Measurements from ENCODE around the gene IKZF4. TPM values are rescaled to one million over a fixed set of nuclear protein-coding genes. Genes with fewer than 3 reads are reported as not detected.

Gene IKZF4
- polyA plus RNA-seq, 4 donors = 1.1 to 16.1 (median 1.6) TPM

GRCh38 chr12:56078931-56079722 lies 58.3 kb downstream of the IKZF4 start:
- peak overlapping the region; percentile 95 to 100 (median 98) for H3K27ac ChIP-seq (ENCODE audit: low read depth in 1 of 3, low read length in 2 of 3)
- H3K36me3 ChIP-seq (ENCODE audit: control insufficient read depth in 3 of 3, insufficient read depth in 2 of 3, low read depth in 1 of 3, low read length in 3 of 3) = peaks cover 0 to 25% (median 0%) of the 10 kb centered on the region in 3 donors
- no peak for FAIRE-seq
- peak overlapping the region; percentile 73 to 92 (median 74) for H3K4me3 ChIP-seq (ENCODE audit: low read depth in 1 of 3, low read length in 3 of 3)
- H3K4me1 ChIP-seq (ENCODE audit: control insufficient read depth in 3 of 3, insufficient read depth in 2 of 3, low read depth in 1 of 3, low read length in 2 of 3) = peaks cover 0 to 30% (median 2%) of the 10 kb centered on the region in 3 donors
- peak; percentile 88 to 94 for DNase-seq
- 2 to 6% (median 3%) methylated on average over 45 to 50 of the region's 50 CpGs for WGBS, 3 donors
- no peaks in the 10 kb centered on the region for H3K9me3 ChIP-seq (ENCODE audit: control insufficient read depth in 2 of 2, insufficient read depth in 1 of 2, low read depth in 1 of 2, low read length in 1 of 2)
- peaks cover 0 to 6% (median 0%) of the 10 kb centered on the region in 3 donors for H3K27me3 ChIP-seq (ENCODE audit: control insufficient read depth in 3 of 3, insufficient read depth in 3 of 3, low read length in 3 of 3)

DNA sequence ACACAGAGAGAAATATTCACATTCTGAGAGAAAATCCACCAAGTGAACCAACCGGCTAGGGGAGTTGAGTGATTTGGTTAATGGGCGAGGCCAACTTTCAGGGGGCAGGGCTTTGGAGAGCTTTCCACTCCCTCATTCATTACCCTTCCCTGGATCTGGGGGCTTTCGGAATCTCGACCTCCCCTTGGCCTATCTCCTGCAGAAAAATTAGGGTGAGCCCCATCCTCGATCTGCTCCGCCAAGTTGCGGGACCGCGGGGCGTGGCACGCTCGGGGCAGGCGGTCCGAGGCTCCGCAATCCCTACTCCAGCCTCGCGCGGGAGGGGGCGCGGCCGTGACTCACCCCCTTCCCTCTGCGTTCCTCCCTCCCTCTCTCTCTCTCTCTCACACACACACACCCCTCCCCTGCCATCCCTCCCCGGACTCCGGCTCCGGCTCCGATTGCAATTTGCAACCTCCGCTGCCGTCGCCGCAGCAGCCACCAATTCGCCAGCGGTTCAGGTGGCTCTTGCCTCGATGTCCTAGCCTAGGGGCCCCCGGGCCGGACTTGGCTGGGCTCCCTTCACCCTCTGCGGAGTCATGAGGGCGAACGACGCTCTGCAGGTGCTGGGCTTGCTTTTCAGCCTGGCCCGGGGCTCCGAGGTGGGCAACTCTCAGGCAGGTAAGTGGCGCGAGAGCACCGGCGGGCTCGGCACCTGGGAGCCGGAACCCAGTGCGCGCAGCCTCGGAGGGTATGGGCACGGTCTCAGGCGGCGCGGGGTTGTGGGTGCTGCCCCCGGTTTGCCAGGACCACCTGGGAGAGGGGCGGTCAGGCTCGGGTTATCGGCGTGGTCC lies 59.1 kb downstream of the IKZF4 start, which contains the start of gene ERBB3:
TSS of gene ERBB3 (plus strand) at position 443 of the 833 bp plus-strand sequence. CDS start at position 579, 136 bp downstream.
- peak; percentile 92 to 94 for DNase-seq
- Histone ChIP-seq H3K36me3 (ENCODE audit: control insufficient read depth in 3 of 3, insufficient read depth in 2 of 3, low read depth in 1 of 3, low read length in 3 of 3) (peaks cover 0 to 34% (median 0%) of the 10 kb centered on the region in 3 donors), H3K4me3 (ENCODE audit: low read depth in 1 of 3, low read length in 3 of 3) (peak within 1 kb of the TSS; percentile 73 to 92 (median 74)), H3K9me3 (ENCODE audit: control insufficient read depth in 2 of 2, insufficient read depth in 1 of 2, low read depth in 1 of 2, low read length in 1 of 2) (no peaks in the 10 kb centered on the region), H3K27me3 (ENCODE audit: control insufficient read depth in 3 of 3, insufficient read depth in 3 of 3, low read length in 3 of 3) (peaks cover 0 to 6% (median 0%) of the 10 kb centered on the region in 3 donors), H3K4me1 (ENCODE audit: control insufficient read depth in 3 of 3, insufficient read depth in 2 of 3, low read depth in 1 of 3, low read length in 2 of 3) (peaks cover 0 to 36% (median 2%) of the 10 kb centered on the region in 3 donors), H3K27ac (ENCODE audit: low read depth in 1 of 3, low read length in 2 of 3) (peak within 1 kb of the TSS; percentile 95 to 100 (median 98))
- 0 to 1% (median 0%) methylated on average over 50 to 59 of the region's 59 CpGs for WGBS, 3 donors
- no peak for FAIRE-seq

GRCh38 chr12:56080556-56081138 lies 59.8 kb downstream of the IKZF4 start:
- peaks cover 0 to 40% (median 0%) of the 10 kb centered on the region in 3 donors for H3K36me3 ChIP-seq (ENCODE audit: control insufficient read depth in 3 of 3, insufficient read depth in 2 of 3, low read depth in 1 of 3, low read length in 3 of 3)
- WGBS, 3 donors = 6 to 21% (median 15%) methylated on average over 20 of the region's 20 CpGs
- peak overlapping the region; percentile 73 to 92 (median 74) for H3K4me3 ChIP-seq (ENCODE audit: low read depth in 1 of 3, low read length in 3 of 3)
- H3K27me3 ChIP-seq (ENCODE audit: control insufficient read depth in 3 of 3, insufficient read depth in 3 of 3, low read length in 3 of 3) = peaks cover 0 to 6% (median 0%) of the 10 kb centered on the region in 3 donors
- H3K9me3 ChIP-seq (ENCODE audit: control insufficient read depth in 2 of 2, insufficient read depth in 1 of 2, low read depth in 1 of 2, low read length in 1 of 2) = no peaks in the 10 kb centered on the region
- FAIRE-seq (no peak), DNase-seq (peak; percentile 94 to 95)
- peak overlapping the region; percentile 95 to 100 (median 98) for H3K27ac ChIP-seq (ENCODE audit: low read depth in 1 of 3, low read length in 2 of 3)
- H3K4me1 ChIP-seq (ENCODE audit: control insufficient read depth in 3 of 3, insufficient read depth in 2 of 3, low read depth in 1 of 3, low read length in 2 of 3) = peaks cover 0 to 41% (median 2%) of the 10 kb centered on the region in 3 donors

- no peak for FAIRE-seq
- whole genome bisulfite sequencing, 3 donors = 11 to 43% (median 37%) methylated on average over 5 to 6 of the region's 6 CpGs
- H3K4me3 ChIP-seq (ENCODE audit: low read depth in 1 of 3, low read length in 3 of 3) = peak overlapping the region; percentile 40 to 92 (median 73)
- DNase-seq = peak; percentile 97 to 99
- H3K4me1 ChIP-seq (ENCODE audit: control insufficient read depth in 3 of 3, insufficient read depth in 2 of 3, low read depth in 1 of 3, low read length in 2 of 3) = peaks cover 0 to 41% (median 2%) of the 10 kb centered on the region in 3 donors
- H3K27me3 ChIP-seq (ENCODE audit: control insufficient read depth in 3 of 3, insufficient read depth in 3 of 3, low read length in 3 of 3) = peaks cover 0 to 6% (median 0%) of the 10 kb centered on the region in 3 donors
- no peaks in the 10 kb centered on the region for H3K9me3 ChIP-seq (ENCODE audit: control insufficient read depth in 2 of 2, insufficient read depth in 1 of 2, low read depth in 1 of 2, low read length in 1 of 2)
- H3K27ac ChIP-seq (ENCODE audit: low read depth in 1 of 3, low read length in 2 of 3) = peak overlapping the region; percentile 95 to 100 (median 98)
- peaks cover 0 to 49% (median 7%) of the 10 kb centered on the region in 3 donors for H3K36me3 ChIP-seq (ENCODE audit: control insufficient read depth in 3 of 3, insufficient read depth in 2 of 3, low read depth in 1 of 3, low read length in 3 of 3)
Observed at GRCh38 chr12:56081393-56082347, 60.8 kb downstream of the IKZF4 start.

- Histone ChIP-seq H3K36me3 (ENCODE audit: control insufficient read depth in 3 of 3, insufficient read depth in 2 of 3, low read depth in 1 of 3, low read length in 3 of 3) (peaks cover 0 to 56% (median 9%) of the 10 kb centered on the region in 3 donors), H3K27ac (ENCODE audit: low read depth in 1 of 3, low read length in 2 of 3) (peak overlapping the region; percentile 77 to 100 (median 98)), H3K4me1 (ENCODE audit: control insufficient read depth in 3 of 3, insufficient read depth in 2 of 3, low read depth in 1 of 3, low read length in 2 of 3) (peaks cover 0 to 41% (median 2%) of the 10 kb centered on the region in 3 donors), H3K27me3 (ENCODE audit: control insufficient read depth in 3 of 3, insufficient read depth in 3 of 3, low read length in 3 of 3) (peaks cover 0 to 6% (median 0%) of the 10 kb centered on the region in 3 donors), H3K9me3 (ENCODE audit: control insufficient read depth in 2 of 2, insufficient read depth in 1 of 2, low read depth in 1 of 2, low read length in 1 of 2) (no peaks in the 10 kb centered on the region), H3K4me3 (ENCODE audit: low read depth in 1 of 3, low read length in 3 of 3) (peak overlapping the region in 2 of 3 donors; percentile 42)
- FAIRE-seq (no peak), DNase-seq (no peak)
- 15 to 50% (median 34%) methylated on average over 2 of the region's 2 CpGs for WGBS, 3 donors
Observed at GRCh38 chr12:56082382-56082781, 61.5 kb downstream of the IKZF4 start.

DNA sequence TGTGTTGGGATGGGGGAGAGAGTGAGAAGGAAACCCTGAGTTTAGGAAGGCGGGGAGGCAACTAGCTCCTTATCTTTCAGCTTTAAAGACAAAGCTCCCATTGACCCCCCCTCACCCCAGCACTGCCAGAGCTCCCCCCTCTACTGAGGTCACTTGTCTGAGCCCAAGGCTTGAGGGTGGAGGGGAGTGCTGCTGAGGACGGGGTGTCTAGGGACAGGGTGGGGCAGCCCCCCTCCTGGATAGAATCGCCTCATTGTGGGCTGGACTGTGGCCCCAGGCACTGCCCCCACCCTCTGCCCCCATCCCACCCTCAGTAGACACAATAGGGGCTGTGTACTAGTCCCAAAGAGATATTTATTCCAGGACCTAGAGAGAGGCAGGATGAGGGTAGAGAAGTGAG lies 62.1 kb downstream of the IKZF4 start:
- H3K9me3 ChIP-seq (ENCODE audit: control insufficient read depth in 2 of 2, insufficient read depth in 1 of 2, low read depth in 1 of 2, low read length in 1 of 2) = no peaks in the 10 kb centered on the region
- WGBS, 3 donors = 21 to 45% (median 36%) methylated on average over 2 to 3 of the region's 3 CpGs
- peaks cover 0 to 62% (median 10%) of the 10 kb centered on the region in 3 donors for H3K36me3 ChIP-seq (ENCODE audit: control insufficient read depth in 3 of 3, insufficient read depth in 2 of 3, low read depth in 1 of 3, low read length in 3 of 3)
- H3K27ac ChIP-seq (ENCODE audit: low read depth in 1 of 3, low read length in 2 of 3) = peak overlapping the region; percentile 77 to 100 (median 98)
- H3K27me3 ChIP-seq (ENCODE audit: control insufficient read depth in 3 of 3, insufficient read depth in 3 of 3, low read length in 3 of 3) = peaks cover 0 to 6% (median 0%) of the 10 kb centered on the region in 3 donors
- FAIRE-seq (no peak), DNase-seq (peak in 1 of 2 donors; percentile 28)
- peak overlapping the region in 2 of 3 donors; percentile 42 for H3K4me3 ChIP-seq (ENCODE audit: low read depth in 1 of 3, low read length in 3 of 3)
- peaks cover 0 to 41% (median 2%) of the 10 kb centered on the region in 3 donors for H3K4me1 ChIP-seq (ENCODE audit: control insufficient read depth in 3 of 3, insufficient read depth in 2 of 3, low read depth in 1 of 3, low read length in 2 of 3)

DNA sequence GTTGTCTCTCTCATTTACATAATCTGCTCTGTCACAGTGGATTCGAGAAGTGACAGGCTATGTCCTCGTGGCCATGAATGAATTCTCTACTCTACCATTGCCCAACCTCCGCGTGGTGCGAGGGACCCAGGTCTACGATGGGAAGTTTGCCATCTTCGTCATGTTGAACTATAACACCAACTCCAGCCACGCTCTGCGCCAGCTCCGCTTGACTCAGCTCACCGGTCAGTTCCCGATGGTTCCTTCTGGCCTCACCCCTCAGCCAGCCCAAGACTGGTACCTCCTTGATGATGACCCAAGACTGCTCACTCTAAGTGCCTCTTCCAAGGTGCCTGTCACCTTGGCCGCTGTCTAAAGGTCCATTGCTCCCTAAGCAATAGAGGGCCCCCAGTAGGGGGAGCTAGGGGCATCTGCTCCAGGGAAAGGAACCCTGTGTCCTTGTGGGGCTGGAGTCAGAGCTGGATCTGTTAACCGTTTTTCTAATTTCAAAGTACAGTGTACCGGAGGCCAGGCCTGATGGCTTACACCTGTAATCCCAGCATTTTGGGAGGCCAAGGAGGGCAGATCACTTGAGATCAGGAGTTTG lies 64.2 kb downstream of the IKZF4 start:
- 81 to 86% (median 82%) methylated on average over 15 of the region's 15 CpGs for WGBS, 3 donors
- Histone ChIP-seq H3K36me3 (ENCODE audit: control insufficient read depth in 3 of 3, insufficient read depth in 2 of 3, low read depth in 1 of 3, low read length in 3 of 3) (peaks cover 0 to 81% (median 19%) of the 10 kb centered on the region in 3 donors), H3K27me3 (ENCODE audit: control insufficient read depth in 3 of 3, insufficient read depth in 3 of 3, low read length in 3 of 3) (peaks cover 0 to 5% (median 0%) of the 10 kb centered on the region in 3 donors), H3K9me3 (ENCODE audit: control insufficient read depth in 2 of 2, insufficient read depth in 1 of 2, low read depth in 1 of 2, low read length in 1 of 2) (no peaks in the 10 kb centered on the region), H3K27ac (ENCODE audit: low read depth in 1 of 3, low read length in 2 of 3) (peak overlapping the region in 1 of 3 donors; percentile 8), H3K4me3 (ENCODE audit: low read depth in 1 of 3, low read length in 3 of 3) (no peak overlapping the region), H3K4me1 (ENCODE audit: control insufficient read depth in 3 of 3, insufficient read depth in 2 of 3, low read depth in 1 of 3, low read length in 2 of 3) (peaks cover 0 to 37% (median 2%) of the 10 kb centered on the region in 3 donors)
- FAIRE-seq (no peak), DNase-seq (peak; percentile 59 to 75)
